GM18858 (cell line): ENCODE results near the gene CD320.

ENCODE experiments used
- ATAC-seq: cut with Tn5 transposase; IDR thresholded peaks from one replicate; pipeline ENCODE4 v1.9.1; 2021; ENCODE audit not compliant: unreplicated experiment

Gene CD320

DNA sequence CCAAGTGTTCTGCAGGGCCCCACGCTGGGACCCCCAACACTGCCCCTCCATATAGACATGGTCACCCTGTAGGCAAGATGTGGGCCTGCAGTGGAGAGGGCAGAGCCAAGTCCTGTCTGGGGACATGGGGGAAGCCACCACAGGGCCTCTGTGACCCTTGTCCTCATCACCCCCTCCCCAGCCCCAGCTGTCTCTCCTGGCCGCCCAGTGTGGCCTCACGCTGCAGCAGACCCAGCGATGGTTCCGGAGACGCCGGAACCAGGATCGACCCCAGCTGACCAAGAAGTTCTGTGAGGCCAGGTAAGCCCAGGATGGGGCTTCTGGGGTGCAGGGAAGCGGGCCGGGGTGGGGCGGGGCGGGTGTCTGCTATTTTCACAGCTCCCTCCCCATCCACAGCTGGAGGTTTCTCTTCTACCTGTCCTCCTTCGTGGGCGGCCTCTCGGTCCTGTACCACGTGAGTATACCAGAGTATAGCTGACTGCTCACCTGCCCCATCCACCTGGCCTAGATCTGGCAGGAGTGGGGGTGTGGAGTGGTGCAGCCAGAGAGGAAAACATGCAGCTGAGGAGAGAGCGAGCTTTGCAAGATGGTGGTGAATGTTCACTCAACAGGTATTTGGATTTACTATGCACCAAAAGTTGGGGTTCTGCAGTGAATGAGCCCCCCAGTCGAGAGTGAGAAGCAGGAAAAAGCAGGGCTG is 52.6 kb downstream of the CD320 start:
- no peak for ATAC-seq

DNA sequence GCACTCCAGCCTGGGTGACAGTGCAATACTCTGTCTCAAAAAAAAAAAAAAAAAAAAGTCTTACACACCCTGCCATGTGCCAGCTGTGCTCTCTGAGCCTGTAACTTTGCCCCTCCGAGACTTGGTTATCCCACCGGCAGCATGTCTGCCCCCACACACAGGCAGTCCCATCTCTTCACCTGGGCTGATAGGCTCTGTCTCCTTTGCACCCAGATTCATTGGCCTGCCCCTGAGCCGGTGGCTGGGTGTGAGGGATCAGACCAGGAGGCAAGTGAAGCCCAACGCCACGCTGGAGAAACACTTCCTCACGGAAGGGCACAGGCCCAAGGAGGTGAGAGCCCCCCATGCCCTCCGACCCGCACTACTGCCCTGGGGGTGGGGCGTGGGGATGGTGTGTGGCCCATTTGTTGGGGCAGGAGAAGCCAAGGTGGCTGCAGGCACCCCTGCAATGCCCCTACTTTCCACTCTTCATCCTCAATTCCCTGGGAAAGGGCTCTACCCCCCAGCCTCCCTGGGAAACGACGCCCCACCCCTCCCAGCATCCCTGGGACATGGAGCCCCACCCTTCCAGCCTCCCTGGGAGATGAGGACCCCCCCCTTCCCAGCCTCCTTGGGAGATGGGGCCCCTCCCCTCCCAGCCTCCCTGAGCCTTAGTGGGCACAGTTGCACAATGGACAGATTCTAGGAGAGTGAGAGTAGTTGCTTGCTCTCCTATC is 53.7 kb downstream of the CD320 start:
- no peak for ATAC-seq

DNA sequence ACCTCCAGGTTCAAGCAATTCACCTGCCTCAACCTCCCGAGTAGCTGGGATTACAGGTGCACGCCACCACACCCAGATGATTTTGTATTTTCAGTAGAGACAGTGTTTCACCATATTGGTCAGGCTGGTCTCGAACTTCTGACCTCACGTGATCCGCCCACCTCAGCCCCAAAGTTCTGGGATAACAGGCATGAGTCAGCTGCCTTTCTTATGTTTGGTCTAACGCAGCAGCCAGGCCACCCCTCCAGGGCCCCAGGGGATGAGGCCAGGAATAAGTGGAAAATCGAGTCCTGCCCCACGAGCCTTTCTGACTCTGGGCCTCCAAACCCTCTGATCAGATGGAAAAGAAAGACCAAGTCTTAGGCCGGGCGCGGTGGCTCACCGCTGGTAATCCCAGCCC is 54.5 kb downstream of the CD320 start:
- no peak for ATAC-seq

DNA sequence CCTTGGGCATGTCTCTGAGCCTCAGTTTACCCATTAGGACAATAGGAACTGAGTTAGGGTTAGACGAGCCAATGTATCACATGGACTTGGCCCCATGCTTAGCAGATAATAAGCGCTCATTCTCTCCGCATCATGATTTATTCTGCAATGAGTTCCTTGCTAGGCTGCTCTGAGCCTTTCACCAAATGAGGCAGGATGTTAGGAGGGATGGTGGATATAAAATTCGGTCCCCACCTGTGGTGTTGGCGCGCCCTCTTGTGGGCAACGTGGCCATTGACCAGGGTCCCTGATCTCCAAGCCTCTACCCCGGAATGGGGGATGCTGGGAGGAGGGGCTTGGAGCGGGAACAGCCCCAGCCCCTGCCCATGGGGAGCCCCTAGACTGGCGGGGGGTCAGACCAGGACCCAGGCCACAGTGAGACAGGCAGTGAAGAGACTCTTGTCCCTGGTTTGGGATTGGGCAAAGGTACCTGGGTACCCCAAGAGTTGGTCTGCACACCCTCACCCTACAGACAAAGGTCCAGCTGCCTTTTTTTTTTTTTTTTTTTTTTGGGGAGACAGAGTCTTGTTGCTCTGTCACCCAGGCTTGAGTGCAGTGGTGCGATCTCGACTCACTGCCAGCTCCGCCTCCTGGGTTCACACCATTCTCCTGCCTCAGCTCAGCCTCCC is 55.1 kb downstream of the CD320 start:
- ATAC-seq = no peak
